GM12891 (cell line): ENCODE measurements around the gene ECHS1.

Experiments
- POLR2A ChIP-seq: IDR thresholded peaks from 2 replicates; pipeline ENCODE4 v1.6.1; 2011; ENCODE audit warnings: low read depth, low read length, control low read depth
- TAF1 ChIP-seq: IDR thresholded peaks from 2 replicates; pipeline ENCODE4 v1.6.1; 2011; ENCODE audit warnings: low read depth, low read length, control low read depth

GRCh38 chr10:133377818-133378250, 4.7 kb upstream of the ECHS1 start:
- no peak for TF ChIP-seq TAF1
- TF ChIP-seq POLR2A: no peak
